OCI-LY3 (cell line): Measurements from ENCODE around the gene ZNF385D.

Experiments
- CTCF ChIP-seq: fragments of 200-600, 300-600 bp; sonication (generic); IDR thresholded peaks from 2 replicates; pipeline ENCODE4 v1.5.1; 2014; ENCODE audit warnings: antibody characterized with exemption, low read length, low read depth
- EZH2phosphoT487 ChIP-seq: fragments of 200-600 bp; shearing (Covaris generic); IDR thresholded peaks from 2 replicates; pipeline ENCODE4 v1.6.1; 2018; ENCODE audit warnings: antibody characterized with exemption, mixed run types, low read depth

- no peak for TF ChIP-seq CTCF
- no peak for TF ChIP-seq EZH2phosphoT487
Observed at GRCh38 chr3:21665444-21666100, 85.4 kb downstream of the ZNF385D start.
